HepG2 (cell line): ENCODE measurements around the gene CHST3. TPM values are rescaled to one million over a fixed set of nuclear protein-coding genes. Genes with fewer than 3 reads are reported as not detected.

Experiments used
- ATAC-seq: fragments of 200-7000 bp; cut with Tn5 transposase; 3 replicates; pipeline ENCODE4 v1.9.1; 2020; ENCODE audit warnings: mild to moderate bottlenecking, moderate library complexity
- BruUV-seq: library from RNA; stranded (reverse); fragments of 400-500 nt; replicated peaks from 2 replicates; lab custom pipeline; 2021; lab: Mats Ljungman, UMichigan
- CTCF ChIA-PET: fragments of 300-600 bp; formaldehyde crosslinking; extraction: SDS; loops from one replicate; lab custom pipeline; 2021; ENCODE audit warnings: low total read pairs, inconsistent platforms, low intra/inter-chr PET ratio; lab: Yijun Ruan, JAX
- POLR2A ChIA-PET: fragments of 350-600 bp; sonication (Branson Sonifier 250); formaldehyde crosslinking; loops from one replicate; lab custom pipeline; 2020; ENCODE audit warnings: antibody characterized with exemption, inconsistent platforms; lab: Yijun Ruan, JAX
- DNase-seq: peaks from one replicate; pipeline ENCODE4 v3.0.0-alpha.2; 2015; ENCODE audit warnings: low spot score
- FAIRE-seq: peaks from 3 replicates; lab custom pipeline; 2011; peaks lifted over from hg19 to GRCh38; lab: Jason Lieb, UNC
- H2AFZ ChIP-seq: one replicate; pipeline ENCODE4 v1.6.1; 2011; ENCODE audit warnings: low read length, inconsistent platforms
- H3K27ac ChIP-seq: fragments of 300-600 bp; 3 replicates; pipeline ENCODE4 v1.8.0; 2011; ENCODE audit warnings: mixed run types, mild to moderate bottlenecking, mixed read lengths, low read length, inconsistent platforms; ENCODE audit not compliant: insufficient read depth; ENCODE audit errors: extremely low read length
- H3K27me3 ChIP-seq, 2 experiments: fragments of 200-600 bp in 1 of 2; 2 replicates in 1 of 2; 3 replicates in 1 of 2; pipeline versions ENCODE4 v1.6.0 to v1.8.0; 2011; ENCODE audit warnings: low read length in 2 of 2, mild to moderate bottlenecking in 2 of 2, moderate library complexity in 2 of 2, inconsistent platforms in 1 of 2; ENCODE audit not compliant: insufficient read depth in 2 of 2, control insufficient read depth in 1 of 2
- H3K36me3 ChIP-seq, 2 experiments: fragments of 200-600 bp in 1 of 2; replicated peaks in 1 of 2; 2 replicates in 1 of 2; 3 replicates in 1 of 2; pipeline versions ENCODE4 v1.5.1 to v1.8.0; 2011; ENCODE audit warnings: low read length in 2 of 2, inconsistent platforms in 1 of 2; ENCODE audit not compliant: insufficient read depth in 2 of 2, control insufficient read depth in 1 of 2
- H3K4me1 ChIP-seq: 2 replicates; pipeline ENCODE4 v1.5.1; 2012; ENCODE audit warnings: low read length, inconsistent platforms; ENCODE audit not compliant: insufficient read depth
- H3K4me2 ChIP-seq: 2 replicates; pipeline ENCODE4 v1.6.0; 2011; ENCODE audit warnings: low read depth, low read length, inconsistent platforms
- H3K4me3 ChIP-seq, 3 experiments: fragments of 200-600 bp in 1 of 3; sonication (generic), shearing (Covaris generic) in 1 of 3; replicated peaks in 1 of 3; 2 replicates each; pipeline ENCODE4 v1.5.1; 2011 to 2016; ENCODE audit warnings: low read length in 3 of 3, inconsistent platforms in 2 of 3, low read depth in 2 of 3, mild to moderate bottlenecking in 2 of 3, control low read depth in 1 of 3, mixed read lengths in 1 of 3; ENCODE audit not compliant: insufficient read depth in 1 of 3
- H3K79me2 ChIP-seq: one replicate; pipeline ENCODE4 v1.6.1; 2011; ENCODE audit warnings: low read length, inconsistent platforms; ENCODE audit not compliant: insufficient read depth
- H3K9ac ChIP-seq: 2 replicates; pipeline ENCODE4 v1.6.0; 2011; ENCODE audit warnings: mild to moderate bottlenecking, low read depth, low read length, inconsistent platforms; ENCODE audit not compliant: insufficient read depth
- H3K9me3 ChIP-seq: 2 replicates; pipeline ENCODE4 v1.5.1; 2012; ENCODE audit warnings: mild to moderate bottlenecking, low read length
- H4K20me1 ChIP-seq: 2 replicates; pipeline ENCODE4 v1.6.0; 2011; ENCODE audit warnings: inconsistent platforms, mild to moderate bottlenecking, low read length, moderate library complexity; ENCODE audit not compliant: insufficient read depth
- BATF2 ChIP-seq: sonication (generic); formaldehyde crosslinking; IDR thresholded peaks from 2 replicates; pipeline ENCODE4 v1.8.0; 2022; ENCODE audit warnings: mild to moderate bottlenecking, missing genetic modification reagents, moderate library complexity
- CC2D1A ChIP-seq: sonication (generic); formaldehyde crosslinking; IDR thresholded peaks from 2 replicates; pipeline ENCODE4 v1.8.1; 2023; ENCODE audit warnings: mild to moderate bottlenecking, missing genetic modification reagents
- HNF1A ChIP-seq, 2 experiments: sonication (generic) in 1 of 2; formaldehyde crosslinking in 1 of 2; IDR thresholded peaks; 2 replicates each; pipeline versions ENCODE4 v1.4.0 to v1.6.1; 2016 to 2020; ENCODE audit warnings: borderline replicate concordance in 1 of 2, low read depth in 1 of 2, mild to moderate bottlenecking in 1 of 2, missing genetic modification reagents in 1 of 2
- NFRKB ChIP-seq: fragments of 450-650 bp; IDR thresholded peaks from 2 replicates; pipeline ENCODE4 v1.6.1; 2017
- POGZ ChIP-seq: sonication (generic); formaldehyde crosslinking; IDR thresholded peaks from 2 replicates; pipeline ENCODE4 v1.4.0; 2020; ENCODE audit warnings: mild to moderate bottlenecking, missing genetic modification reagents
- RCOR2 ChIP-seq: IDR thresholded peaks from 2 replicates; pipeline ENCODE4 v1.6.1; 2016; ENCODE audit warnings: missing biosample characterization, missing genetic modification reagents
- TCF7 ChIP-seq: sonication (generic); IDR thresholded peaks from 2 replicates; pipeline ENCODE4 v1.6.1; 2016; ENCODE audit warnings: antibody characterized with exemption, low read depth
- WGBS: methylation state at CpG from one replicate; pipeline ENCODE4 v1.1.6; 2017; ENCODE audit warnings: low lambda C conversion rate; 5-methylcytosine and 5-hydroxymethylcytosine counted together
- in situ Hi-C: cut with HindIII; loops from 2 replicates; pipeline ENCODE4 v1.10.0; 2017; ENCODE audit warnings: low pct_unique_long_range_greater_than_20kb; ENCODE audit not compliant: extremely low pct_ligation_motif_present
- intact Hi-C: fragments of 100-400 bp; cut with micrococcal nuclease; formaldehyde crosslinking; loops from one replicate; pipeline ENCODE4 v1.10.0; 2022; ENCODE audit not compliant: unreplicated experiment
- polyA plus RNA-seq, 8 experiments: library from polyadenylated mRNA; depleted of rRNA in 3 of 8; stranded (reverse) in 7 of 8; unstranded in 1 of 8; fragments of >200 nt; fragmentation: Illumina TruSeq in 4 of 8; extraction: Trizol in 4 of 8; gene quantifications; 2 replicates each; pipeline versions ENCODE4 v1.2.1 to v1.2.3, GENCODE V29; 2011 to 2016; ENCODE audit warnings: low read depth in 4 of 8, missing spikeins in 1 of 8, mixed read lengths in 1 of 8; ENCODE audit not compliant: insufficient read depth in 1 of 8
- total RNA-seq, 5 experiments: library from RNA; depleted of rRNA; stranded (reverse); fragments of >200 nt; fragmentation: Illumina TruSeq; extraction: Trizol; gene quantifications; 2 replicates each; pipeline ENCODE4 v1.2.3, GENCODE V29; 2016; ENCODE audit warnings: low read depth in 1 of 5
- TF ChIP-seq, protein P1 (sequence below): sonication (generic); formaldehyde crosslinking; IDR thresholded peaks from 2 replicates; pipeline ENCODE4 v1.9.0; 2022; ENCODE audit warnings: low read depth, missing genetic modification reagents
- TF ChIP-seq, protein P2 (sequence below): IDR thresholded peaks from 2 replicates; pipeline ENCODE4 v1.6.1; 2016; ENCODE audit warnings: mild to moderate bottlenecking, missing biosample characterization, missing genetic modification reagents

The CHST3 gene
- total and polyA plus RNA-seq, 2 of the 13 experiments (the other 11 are each of a cell fraction or from before 2014, with no cell fraction given): 7.2 to 18.7 TPM

DNA sequence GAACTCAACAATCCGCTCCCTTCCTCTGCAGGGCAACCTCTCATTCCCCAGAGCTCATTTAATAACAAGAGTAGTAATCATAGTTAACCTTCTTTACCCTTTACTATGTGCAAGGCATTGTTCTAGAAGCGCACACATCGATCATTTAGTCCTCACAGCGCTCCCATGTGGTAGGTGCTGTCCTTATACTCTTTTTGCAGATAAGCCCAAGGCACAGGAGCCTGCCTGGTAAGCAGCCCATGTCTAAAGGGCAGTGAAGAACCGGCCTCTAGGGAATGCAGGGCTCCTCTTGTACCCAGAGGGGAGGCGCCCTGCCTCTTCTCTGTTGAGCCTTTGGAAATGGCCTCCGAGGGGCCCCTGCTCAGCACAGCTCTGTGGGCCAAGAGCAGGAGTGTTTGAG, 14.3 kb downstream of the CHST3 start (continued):
- no peak for TF ChIP-seq CC2D1A (CRISPR knock-in tag)
- TF ChIP-seq NFRKB: no peak

- Histone ChIP-seq H3K4me1 (peaks cover 100% of the 10 kb centered on the region), H3K4me2 (no peak overlapping the region), H3K4me3 (no peak overlapping the region), H3K27ac (peak overlapping the region; percentile 73), H3K27me3 (no peaks in the 10 kb centered on the region), H2AFZ (no peak overlapping the region), H3K9ac (no peak overlapping the region), H3K9me3 (no peaks in the 10 kb centered on the region), H3K79me2 (peaks cover 88% of the 10 kb centered on the region), H4K20me1 (no peaks in the 10 kb centered on the region), H3K36me3 (peaks cover 0 to 6% of the 10 kb centered on the region in 2 experiments; a peak in 3 of 5 replicates)
- POLR2A ChIA-PET: no interaction called here
- intact Hi-C loops (no loop called here), in situ Hi-C loops (no loop called here)
- CTCF ChIA-PET: no interaction called here
- TF ChIP-seq, protein P1, sequence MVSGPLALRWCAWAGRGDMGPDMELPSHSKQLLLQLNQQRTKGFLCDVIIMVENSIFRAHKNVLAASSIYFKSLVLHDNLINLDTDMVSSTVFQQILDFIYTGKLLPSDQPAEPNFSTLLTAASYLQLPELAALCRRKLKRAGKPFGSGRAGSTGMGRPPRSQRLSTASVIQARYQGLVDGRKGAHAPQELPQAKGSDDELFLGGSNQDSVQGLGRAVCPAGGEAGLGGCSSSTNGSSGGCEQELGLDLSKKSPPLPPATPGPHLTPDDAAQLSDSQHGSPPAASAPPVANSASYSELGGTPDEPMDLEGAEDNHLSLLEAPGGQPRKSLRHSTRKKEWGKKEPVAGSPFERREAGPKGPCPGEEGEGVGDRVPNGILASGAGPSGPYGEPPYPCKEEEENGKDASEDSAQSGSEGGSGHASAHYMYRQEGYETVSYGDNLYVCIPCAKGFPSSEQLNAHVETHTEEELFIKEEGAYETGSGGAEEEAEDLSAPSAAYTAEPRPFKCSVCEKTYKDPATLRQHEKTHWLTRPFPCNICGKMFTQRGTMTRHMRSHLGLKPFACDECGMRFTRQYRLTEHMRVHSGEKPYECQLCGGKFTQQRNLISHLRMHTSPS (CRISPR knock-in tag): no peak
- TF ChIP-seq BATF2 (CRISPR knock-in tag): no peak
- no peak for TF ChIP-seq HNF1A (IDR thresholded peaks at IDR 0.05; ENCODE audit: low read depth)
- TF ChIP-seq HNF1A (CRISPR knock-in tag; IDR thresholded peaks at IDR 0.05; ENCODE audit: borderline replicate concordance): no peak
- TF ChIP-seq RCOR2 (CRISPR knock-in tag): no peak
- TF ChIP-seq POGZ: no peak
- TF ChIP-seq TCF7: no peak
- TF ChIP-seq, protein P2, sequence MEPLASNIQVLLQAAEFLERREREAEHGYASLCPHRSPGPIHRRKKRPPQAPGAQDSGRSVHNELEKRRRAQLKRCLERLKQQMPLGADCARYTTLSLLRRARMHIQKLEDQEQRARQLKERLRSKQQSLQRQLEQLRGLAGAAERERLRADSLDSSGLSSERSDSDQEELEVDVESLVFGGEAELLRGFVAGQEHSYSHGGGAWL (CRISPR knock-in tag): no peak
- no peak for ATAC-seq
- BruUV-seq: no TSS peak
- whole genome bisulfite sequencing: 91% methylated on average over 15 of the region's 15 CpGs
- DNase-seq: no peak
- FAIRE-seq: no peak
Measured at GRCh38 chr10:71978988-71979691, 14.9 kb downstream of the CHST3 start.
